ENCODE measurements around the gene GNRHR.

DNA sequence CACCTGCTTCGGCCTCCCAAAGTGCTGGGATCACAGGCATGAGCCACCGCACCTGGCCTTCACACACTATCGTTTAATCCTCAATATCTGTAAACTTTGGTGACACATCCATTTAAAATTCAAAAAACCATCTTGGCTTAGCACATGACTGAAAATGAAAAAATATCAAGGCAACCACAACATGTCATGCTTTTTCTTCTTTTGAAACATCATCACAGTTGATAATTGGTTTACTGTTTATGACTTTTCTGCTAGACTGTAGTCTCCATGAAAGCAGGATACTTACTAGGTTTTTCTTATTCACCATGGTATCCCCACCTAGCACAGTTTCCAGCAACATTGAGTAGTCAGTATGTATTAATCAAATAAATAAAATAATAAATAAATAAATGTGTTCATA lies 11.0 kb downstream of the GNRHR start:
- TF ChIP-seq CTCF (IDR thresholded peaks at IDR 0.05 in 8 of 11, conservative IDR thresholded peaks at IDR 0.05 in 3 of 11) (no peak), POLR2A (IDR thresholded peaks at IDR 0.05) (no peak)

Measured in spleen (tissue), 7 donors.